ENCODE data around the gene RHCG.

The RHCG gene

DNA sequence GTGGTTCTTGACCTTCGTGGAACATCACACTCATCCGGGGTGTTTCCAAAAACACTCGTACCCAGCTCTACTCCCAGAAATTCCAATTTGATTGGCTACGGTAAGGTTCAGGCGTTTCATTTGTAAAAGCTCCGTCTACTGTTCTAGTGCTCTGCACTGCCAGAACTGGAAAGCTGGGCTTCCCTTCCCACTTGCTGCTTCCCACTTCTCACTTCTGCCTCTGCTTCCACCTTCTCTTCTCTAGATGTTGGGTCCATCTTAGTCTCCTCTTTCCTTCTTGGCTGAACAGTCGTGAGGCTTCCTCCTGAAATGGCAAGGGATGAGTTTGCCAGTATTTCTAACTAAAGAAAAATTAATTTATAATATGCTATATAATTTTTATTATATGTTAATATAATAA, 29.8 kb upstream of the RHCG start:
- H4K20me1 ChIP-seq (ENCODE audit: insufficient read depth, low read length), result no peaks in the 10 kb centered on the region
- H3K27me3 ChIP-seq (ENCODE audit: insufficient read depth, low read length), result no peaks in the 10 kb centered on the region; the same call in none of the 2 replicates
- no peak overlapping the region for H3K4me3 ChIP-seq (ENCODE audit: low read depth, low read length, poor library complexity, severe bottlenecking)
- H3K9ac ChIP-seq (ENCODE audit: low read length), result no peak overlapping the region
- H2AFZ ChIP-seq (ENCODE audit: low read length), result no peak overlapping the region
- H3K79me2 ChIP-seq (ENCODE audit: insufficient read depth, low read length), result no peaks in the 10 kb centered on the region
- H3K36me3 ChIP-seq (ENCODE audit: insufficient read depth, low read length), result no peaks in the 10 kb centered on the region
- no peak overlapping the region for H3K4me2 ChIP-seq (ENCODE audit: low read length)
- H3F3A ChIP-seq (ENCODE audit: insufficient read depth, low read length), result no peaks in the 10 kb centered on the region
- TF ChIP-seq, protein P1, sequence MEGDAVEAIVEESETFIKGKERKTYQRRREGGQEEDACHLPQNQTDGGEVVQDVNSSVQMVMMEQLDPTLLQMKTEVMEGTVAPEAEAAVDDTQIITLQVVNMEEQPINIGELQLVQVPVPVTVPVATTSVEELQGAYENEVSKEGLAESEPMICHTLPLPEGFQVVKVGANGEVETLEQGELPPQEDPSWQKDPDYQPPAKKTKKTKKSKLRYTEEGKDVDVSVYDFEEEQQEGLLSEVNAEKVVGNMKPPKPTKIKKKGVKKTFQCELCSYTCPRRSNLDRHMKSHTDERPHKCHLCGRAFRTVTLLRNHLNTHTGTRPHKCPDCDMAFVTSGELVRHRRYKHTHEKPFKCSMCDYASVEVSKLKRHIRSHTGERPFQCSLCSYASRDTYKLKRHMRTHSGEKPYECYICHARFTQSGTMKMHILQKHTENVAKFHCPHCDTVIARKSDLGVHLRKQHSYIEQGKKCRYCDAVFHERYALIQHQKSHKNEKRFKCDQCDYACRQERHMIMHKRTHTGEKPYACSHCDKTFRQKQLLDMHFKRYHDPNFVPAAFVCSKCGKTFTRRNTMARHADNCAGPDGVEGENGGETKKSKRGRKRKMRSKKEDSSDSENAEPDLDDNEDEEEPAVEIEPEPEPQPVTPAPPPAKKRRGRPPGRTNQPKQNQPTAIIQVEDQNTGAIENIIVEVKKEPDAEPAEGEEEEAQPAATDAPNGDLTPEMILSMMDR (IDR thresholded peaks at IDR 0.05; ENCODE audit: low read length), result no peak
- TF ChIP-seq EZH2 (IDR thresholded peaks at IDR 0.05; ENCODE audit: borderline replicate concordance, low read length), result no peak
- H3K27ac ChIP-seq (ENCODE audit: low read depth, low read length, poor library complexity, severe bottlenecking), result no peak overlapping the region
- H3K9me3 ChIP-seq (ENCODE audit: low read length), result no peaks in the 10 kb centered on the region
- H3K4me1 ChIP-seq (ENCODE audit: insufficient read depth, low read length, severe bottlenecking), result no peaks in the 10 kb centered on the region
- no peaks in the 10 kb centered on the region for H3K9me2 ChIP-seq (ENCODE audit: low read depth, low read length)

- Histone ChIP-seq H3K27ac (ENCODE audit: low read depth, low read length, poor library complexity, severe bottlenecking) (no peak overlapping the region), H3K9me2 (ENCODE audit: low read depth, low read length) (no peaks in the 10 kb centered on the region), H3F3A (ENCODE audit: insufficient read depth, low read length) (no peaks in the 10 kb centered on the region), H3K79me2 (ENCODE audit: insufficient read depth, low read length) (no peaks in the 10 kb centered on the region), H3K9me3 (ENCODE audit: low read length) (no peaks in the 10 kb centered on the region), H4K20me1 (ENCODE audit: insufficient read depth, low read length) (no peaks in the 10 kb centered on the region), H3K36me3 (ENCODE audit: insufficient read depth, low read length) (no peaks in the 10 kb centered on the region), H3K4me3 (ENCODE audit: low read depth, low read length, poor library complexity, severe bottlenecking) (no peak overlapping the region), H3K9ac (ENCODE audit: low read length) (no peak overlapping the region), H3K27me3 (ENCODE audit: insufficient read depth, low read length) (no peaks in the 10 kb centered on the region; the same call in none of the 2 replicates), H3K4me1 (ENCODE audit: insufficient read depth, low read length, severe bottlenecking) (no peaks in the 10 kb centered on the region), H2AFZ (ENCODE audit: low read length) (no peak overlapping the region), H3K4me2 (ENCODE audit: low read length) (no peak overlapping the region)
- TF ChIP-seq, protein P1 (IDR thresholded peaks at IDR 0.05; ENCODE audit: low read length), result no peak
- TF ChIP-seq EZH2 (IDR thresholded peaks at IDR 0.05; ENCODE audit: borderline replicate concordance, low read length), result no peak
Measured at GRCh38 chr15:89524184-89524583, 27.8 kb upstream of the RHCG start.

- H4K20me1 ChIP-seq (ENCODE audit: insufficient read depth, low read length), result no peaks in the 10 kb centered on the region
- H3K4me2 ChIP-seq (ENCODE audit: low read length), result no peak overlapping the region
- no peaks in the 10 kb centered on the region; the same call in none of the 2 replicates for H3K27me3 ChIP-seq (ENCODE audit: insufficient read depth, low read length)
- H3K27ac ChIP-seq (ENCODE audit: low read depth, low read length, poor library complexity, severe bottlenecking), result no peak overlapping the region
- no peaks in the 10 kb centered on the region for H3K9me2 ChIP-seq (ENCODE audit: low read depth, low read length)
- no peaks in the 10 kb centered on the region for H3F3A ChIP-seq (ENCODE audit: insufficient read depth, low read length)
- no peak overlapping the region for H3K4me3 ChIP-seq (ENCODE audit: low read depth, low read length, poor library complexity, severe bottlenecking)
- no peak overlapping the region for H2AFZ ChIP-seq (ENCODE audit: low read length)
- TF ChIP-seq EZH2 (IDR thresholded peaks at IDR 0.05; ENCODE audit: borderline replicate concordance, low read length), result no peak
- H3K9me3 ChIP-seq (ENCODE audit: low read length), result no peaks in the 10 kb centered on the region
- H3K4me1 ChIP-seq (ENCODE audit: insufficient read depth, low read length, severe bottlenecking), result no peaks in the 10 kb centered on the region
- H3K36me3 ChIP-seq (ENCODE audit: insufficient read depth, low read length), result no peaks in the 10 kb centered on the region
- no peaks in the 10 kb centered on the region for H3K79me2 ChIP-seq (ENCODE audit: insufficient read depth, low read length)
- H3K9ac ChIP-seq (ENCODE audit: low read length), result no peak overlapping the region
Measured at GRCh38 chr15:89523101-89523500, 26.7 kb upstream of the RHCG start.

- no peak overlapping the region for H3K27ac ChIP-seq (ENCODE audit: low read depth, low read length, poor library complexity, severe bottlenecking)
- TF ChIP-seq, protein P1 (IDR thresholded peaks at IDR 0.05; ENCODE audit: low read length), result no peak
- no peak for TF ChIP-seq EZH2 (IDR thresholded peaks at IDR 0.05; ENCODE audit: borderline replicate concordance, low read length)
Measured at GRCh38 chr15:89521605-89522004, 25.2 kb upstream of the RHCG start.

More at GRCh38 chr15:89521605-89522004, 25.2 kb upstream of the RHCG start:
- H3K9ac ChIP-seq (ENCODE audit: low read length), result no peak overlapping the region
- H3K9me2 ChIP-seq (ENCODE audit: low read depth, low read length), result no peaks in the 10 kb centered on the region
- no peak overlapping the region for H3K4me2 ChIP-seq (ENCODE audit: low read length)
- H3K36me3 ChIP-seq (ENCODE audit: insufficient read depth, low read length), result no peaks in the 10 kb centered on the region
- H3K27me3 ChIP-seq (ENCODE audit: insufficient read depth, low read length), result peaks cover 7% of the 10 kb centered on the region
- H3K9me3 ChIP-seq (ENCODE audit: low read length), result no peaks in the 10 kb centered on the region
- no peaks in the 10 kb centered on the region for H3K4me1 ChIP-seq (ENCODE audit: insufficient read depth, low read length, severe bottlenecking)
- H3F3A ChIP-seq (ENCODE audit: insufficient read depth, low read length), result no peaks in the 10 kb centered on the region
- no peak overlapping the region for H3K4me3 ChIP-seq (ENCODE audit: low read depth, low read length, poor library complexity, severe bottlenecking)
- H2AFZ ChIP-seq (ENCODE audit: low read length), result no peak overlapping the region
- no peaks in the 10 kb centered on the region for H4K20me1 ChIP-seq (ENCODE audit: insufficient read depth, low read length)
- H3K79me2 ChIP-seq (ENCODE audit: insufficient read depth, low read length), result no peaks in the 10 kb centered on the region

Measured in OCI-LY1 (cell line).